Measurements from ENCODE around the gene TIGD2.

TIGD2 gene

GRCh38 chr4:89123451-89123851, 12.1 kb downstream of the TIGD2 start:
- H3K4me1 ChIP-seq, result no peaks in the 10 kb centered on the region
- no peak overlapping the region for H3K9ac ChIP-seq
- no peaks in the 10 kb centered on the region for H3K79me2 ChIP-seq
- peak overlapping the region; percentile 62 for H3K27ac ChIP-seq
- H3K4me3 ChIP-seq (ENCODE audit: low read depth, low read length), result peak overlapping the region; percentile 31
- peak overlapping the region; percentile 49 for H3K4me2 ChIP-seq (ENCODE audit: low read length)
- no peaks in the 10 kb centered on the region for H3K9me3 ChIP-seq (ENCODE audit: control insufficient read depth, low read length)
- H2AFZ ChIP-seq, result peak overlapping the region; percentile 70
- no peaks in the 10 kb centered on the region for H3K27me3 ChIP-seq (ENCODE audit: control insufficient read depth, insufficient read depth, low read length)
- TF ChIP-seq CTCF (IDR thresholded peaks at IDR 0.05), result no peak
- H3K36me3 ChIP-seq (ENCODE audit: control insufficient read depth, insufficient read depth, low read length), result no peaks in the 10 kb centered on the region

- Histone ChIP-seq H3K36me3 (ENCODE audit: control insufficient read depth, insufficient read depth, low read length) (no peaks in the 10 kb centered on the region), H3K27me3 (ENCODE audit: control insufficient read depth, insufficient read depth, low read length) (no peaks in the 10 kb centered on the region), H3K9me3 (ENCODE audit: control insufficient read depth, low read length) (no peaks in the 10 kb centered on the region), H3K27ac (no peak overlapping the region), H3K4me1 (no peaks in the 10 kb centered on the region), H3K9ac (no peak overlapping the region), H3K79me2 (no peaks in the 10 kb centered on the region), H2AFZ (no peak overlapping the region), H3K4me2 (ENCODE audit: low read length) (no peak overlapping the region), H3K4me3 (ENCODE audit: low read depth, low read length) (no peak overlapping the region)
- TF ChIP-seq CTCF (IDR thresholded peaks at IDR 0.05), result no peak
Measured at GRCh38 chr4:89125901-89126782, 14.8 kb downstream of the TIGD2 start.

GRCh38 chr4:89129080-89129640, 17.8 kb downstream of the TIGD2 start:
- no peaks in the 10 kb centered on the region for H3K27me3 ChIP-seq (ENCODE audit: control insufficient read depth, insufficient read depth, low read length)
- no peaks in the 10 kb centered on the region for H3K36me3 ChIP-seq (ENCODE audit: control insufficient read depth, insufficient read depth, low read length)
- no peak for TF ChIP-seq CTCF (IDR thresholded peaks at IDR 0.05)
- H3K27ac ChIP-seq, result no peak overlapping the region
- H3K79me2 ChIP-seq, result no peaks in the 10 kb centered on the region
- no peak overlapping the region for H2AFZ ChIP-seq
- no peak overlapping the region for H3K4me3 ChIP-seq (ENCODE audit: low read depth, low read length)
- H3K4me1 ChIP-seq, result no peaks in the 10 kb centered on the region
- H3K9ac ChIP-seq, result no peak overlapping the region
- H3K4me2 ChIP-seq (ENCODE audit: low read length), result no peak overlapping the region
- no peaks in the 10 kb centered on the region for H3K9me3 ChIP-seq (ENCODE audit: control insufficient read depth, low read length)

- no peak overlapping the region for H3K9ac ChIP-seq
- peak overlapping the region; percentile 36 for H3K4me2 ChIP-seq (ENCODE audit: low read length)
- no peak overlapping the region for H3K27ac ChIP-seq
- H3K79me2 ChIP-seq, result no peaks in the 10 kb centered on the region
- no peaks in the 10 kb centered on the region for H3K27me3 ChIP-seq (ENCODE audit: control insufficient read depth, insufficient read depth, low read length)
- no peak overlapping the region for H3K4me3 ChIP-seq (ENCODE audit: low read depth, low read length)
- no peak for TF ChIP-seq CTCF (IDR thresholded peaks at IDR 0.05)
- H3K4me1 ChIP-seq, result peaks cover 5% of the 10 kb centered on the region
- H2AFZ ChIP-seq, result no peak overlapping the region
- no peaks in the 10 kb centered on the region for H3K36me3 ChIP-seq (ENCODE audit: control insufficient read depth, insufficient read depth, low read length)
- no peaks in the 10 kb centered on the region for H3K9me3 ChIP-seq (ENCODE audit: control insufficient read depth, low read length)
Measured at GRCh38 chr4:89134775-89135319, 23.5 kb downstream of the TIGD2 start.

Measured in parathyroid adenoma (tissue), 2 donors.